ENCODE data around the gene SPINK7. TPM values are rescaled to one million over a fixed set of nuclear protein-coding genes. Genes with fewer than 3 reads are reported as not detected.

SPINK7 gene
- total and polyA plus RNA-seq, 2 experiments from 2014 or later: not detected

- Histone ChIP-seq H3K4me3 (no peak overlapping the region), H3K27me3 (no peaks in the 10 kb centered on the region), H3K36me3 (no peaks in the 10 kb centered on the region), H3K9me3 (ENCODE audit: low read depth) (no peaks in the 10 kb centered on the region), H3K4me1 (ENCODE audit: low read depth) (no peaks in the 10 kb centered on the region), H3K27ac (no peak overlapping the region)
- no peak for TF ChIP-seq CTCF (IDR thresholded peaks at IDR 0.05; ENCODE audit: low read depth, low read length)
- no peak for DNase-seq (ENCODE audit: low read depth in 1 of 2, low spot score in 1 of 2)
These were observed 41.4 kb downstream of the SPINK7 start for GRCh38 chr5:148353634-148354033.

GRCh38 chr5:148364343-148364742 is 52.1 kb downstream of the SPINK7 start:
- Histone ChIP-seq H3K4me1 (ENCODE audit: low read depth) (no peaks in the 10 kb centered on the region), H3K27ac (no peak overlapping the region), H3K27me3 (no peaks in the 10 kb centered on the region), H3K9me3 (ENCODE audit: low read depth) (peaks cover 2% of the 10 kb centered on the region), H3K4me3 (no peak overlapping the region), H3K36me3 (no peaks in the 10 kb centered on the region)
- DNase-seq (ENCODE audit: low read depth in 1 of 2, low spot score in 1 of 2): no peak
- no peak for TF ChIP-seq CTCF (IDR thresholded peaks at IDR 0.05; ENCODE audit: low read depth, low read length)

Other genes starting within 250 kb of the SPINK7 start
- gene SPINK5, start 248.4 kb upstream of the SPINK7 start, total RNA-seq: 5.3 and 6.1 TPM in 2 replicates
- gene SPINK5, start 248.4 kb upstream of the SPINK7 start, polyA plus RNA-seq: 3.5 and 5.5 TPM in 2 replicates
- not detected in 2 replicates for gene SPINK14, start 143.9 kb upstream of the SPINK7 start, total RNA-seq
- gene SPINK14, start 143.9 kb upstream of the SPINK7 start, polyA plus RNA-seq: not detected in 2 replicates
- not detected in 2 replicates for gene SPINK6, start 109.4 kb upstream of the SPINK7 start, total RNA-seq
- gene SPINK6, start 109.4 kb upstream of the SPINK7 start, polyA plus RNA-seq: not detected in 2 replicates
- not detected in 2 replicates for gene MARCOL, start 73.9 kb upstream of the SPINK7 start, total RNA-seq
- 0.29 TPM in 1 of 2 replicates, not detected in the other for gene MARCOL, start 73.9 kb upstream of the SPINK7 start, polyA plus RNA-seq
- gene SPINK13, start 43.6 kb upstream of the SPINK7 start, total RNA-seq: not detected in 2 replicates
- gene SPINK13, start 43.6 kb upstream of the SPINK7 start, polyA plus RNA-seq: 0.59 TPM in 1 of 2 replicates, not detected in the other
- gene SPINK9, start 23.1 kb downstream of the SPINK7 start, total RNA-seq: not detected in 2 replicates
- gene SPINK9, start 23.1 kb downstream of the SPINK7 start, polyA plus RNA-seq: not detected in 2 replicates
- 28.1 and 42.9 TPM in 2 replicates for gene FBXO38, start 71.5 kb downstream of the SPINK7 start, total RNA-seq
- 24.2 and 37.3 TPM in 2 replicates for gene FBXO38, start 71.5 kb downstream of the SPINK7 start, polyA plus RNA-seq